HCT116 (cell line): ENCODE results near the gene SULT1C4.

ENCODE experiments used
- CEBPB ChIP-seq: IDR thresholded peaks from 2 replicates; pipeline ENCODE4 v1.6.1; 2012; ENCODE audit warnings: low read depth
- CTCF ChIP-seq, 3 experiments: fragments of 200-600 bp in 1 of 3; sonication (generic) in 1 of 3; IDR thresholded peaks in 2 of 3; conservative IDR thresholded peaks in 1 of 3; 2 replicates each; pipeline ENCODE4 v1.5.1; 2012 to 2017; ENCODE audit warnings: low read depth in 2 of 3, low read length in 2 of 3, antibody characterized with exemption in 1 of 3, borderline replicate concordance in 1 of 3, control low read depth in 1 of 3, mild to moderate bottlenecking in 1 of 3, mixed read lengths in 1 of 3, mixed run types in 1 of 3, moderate library complexity in 1 of 3; ENCODE audit not compliant: insufficient read depth in 1 of 3
- EZH2 ChIP-seq: fragments of 200-600 bp; sonication (generic); IDR thresholded peaks from 2 replicates; pipeline ENCODE4 v1.6.1; 2017; ENCODE audit warnings: antibody characterized with exemption, mixed run types
- MAX ChIP-seq: IDR thresholded peaks from 2 replicates; pipeline ENCODE4 v1.6.1; 2012
- POLR2AphosphoS5 ChIP-seq: IDR thresholded peaks from 2 replicates; pipeline ENCODE4 v1.6.1; 2011; ENCODE audit warnings: mild to moderate bottlenecking, low read depth, low read length, moderate library complexity
- REST ChIP-seq: IDR thresholded peaks from 2 replicates; pipeline ENCODE4 v1.6.1; 2012; ENCODE audit warnings: low read depth
- SIN3A ChIP-seq: IDR thresholded peaks from 2 replicates; pipeline ENCODE4 v1.6.1; 2012; ENCODE audit warnings: low read depth
- TCF7L2 ChIP-seq: IDR thresholded peaks from 2 replicates; pipeline ENCODE4 v1.7.0; 2011; ENCODE audit warnings: borderline replicate concordance, inconsistent platforms; ENCODE audit not compliant: insufficient read depth, insufficient read length; ENCODE audit errors: extremely low read depth

GRCh38 chr2:108363024-108363907, 14.5 kb upstream of the SULT1C4 start:
- TF ChIP-seq SIN3A: no peak
- TF ChIP-seq CTCF (IDR thresholded peaks at IDR 0.05 in 2 of 3, conservative IDR thresholded peaks at IDR 0.05 in 1 of 3; ENCODE audit: borderline replicate concordance in 1 of 3, insufficient read depth in 1 of 3, low read depth in 2 of 3, low read length in 2 of 3): no peak
- no peak for TF ChIP-seq POLR2AphosphoS5
- no peak for TF ChIP-seq EZH2
- no peak for TF ChIP-seq REST
- no peak for TF ChIP-seq CEBPB
- no peak for TF ChIP-seq MAX
- no peak for TF ChIP-seq TCF7L2
